Thyroid gland (tissue), 4 donors: ENCODE measurements around the gene HRH3.

Source experiments
- POLR2A ChIP-seq, 2 donors: fragments of 450-650 bp; IDR thresholded peaks; one replicate each; pipeline ENCODE4 v1.6.1; 2017; ENCODE audit warnings: antibody characterized with exemption in 2 of 2, mild to moderate bottlenecking in 2 of 2, moderate library complexity in 1 of 2
- TF ChIP-seq, protein P1 (sequence below), 6 experiments: fragments of 200-600 bp in 3 of 6; fragments of 450-650 bp in 3 of 6; sonication (generic) in 3 of 6; IDR thresholded peaks; one replicate each; pipeline ENCODE4 v1.5.1; 2016 to 2019; ENCODE audit warnings: antibody characterized with exemption in 6 of 6, mild to moderate bottlenecking in 2 of 6, inconsistent platforms in 1 of 6, moderate library complexity in 1 of 6

DNA sequence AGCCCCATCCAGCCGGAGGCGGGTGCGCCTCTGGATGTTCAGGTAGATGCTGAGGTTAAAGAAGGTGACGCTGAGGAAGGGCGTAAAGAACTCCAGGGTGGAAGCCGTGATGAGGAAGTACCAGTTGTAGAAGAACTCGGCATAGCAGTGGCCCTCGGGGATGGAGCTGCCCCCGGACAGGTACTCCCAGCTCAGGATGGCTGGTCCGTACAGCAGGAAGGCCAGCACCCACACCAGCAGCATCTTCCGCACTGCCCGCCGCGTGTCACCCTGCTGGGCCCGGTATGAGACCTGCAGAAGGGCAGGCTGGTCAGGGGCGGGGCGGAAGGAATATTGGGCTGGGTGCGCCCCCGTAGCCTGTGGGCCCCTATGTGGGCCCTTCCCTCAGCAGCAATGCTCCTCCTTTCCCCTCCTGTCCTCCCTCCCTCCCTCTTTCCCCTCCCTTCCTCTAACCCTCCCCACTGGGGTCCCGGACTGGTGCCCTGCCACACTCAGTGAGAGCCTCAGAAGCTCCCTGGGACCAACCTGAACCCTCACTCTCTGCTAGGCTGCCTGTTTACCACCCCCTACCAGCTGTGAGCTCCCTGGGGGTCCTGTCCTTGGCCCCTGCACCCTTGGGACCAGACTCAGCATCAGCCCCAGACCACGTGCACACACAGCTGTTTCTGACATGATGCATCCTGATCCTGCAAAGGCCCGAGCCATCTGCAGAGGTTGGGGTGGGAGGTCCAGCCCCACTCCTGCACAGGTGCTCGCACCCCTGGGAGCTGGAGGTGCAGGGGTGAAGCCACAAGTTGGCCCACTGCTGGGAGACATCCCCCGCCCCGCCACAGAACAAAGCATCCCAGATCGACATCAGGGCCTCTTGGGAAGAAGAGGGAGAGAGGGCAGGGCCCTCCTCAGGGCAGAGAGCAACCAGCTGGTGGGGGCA, 3.2 kb downstream of the HRH3 start:
- TF ChIP-seq, protein P1, sequence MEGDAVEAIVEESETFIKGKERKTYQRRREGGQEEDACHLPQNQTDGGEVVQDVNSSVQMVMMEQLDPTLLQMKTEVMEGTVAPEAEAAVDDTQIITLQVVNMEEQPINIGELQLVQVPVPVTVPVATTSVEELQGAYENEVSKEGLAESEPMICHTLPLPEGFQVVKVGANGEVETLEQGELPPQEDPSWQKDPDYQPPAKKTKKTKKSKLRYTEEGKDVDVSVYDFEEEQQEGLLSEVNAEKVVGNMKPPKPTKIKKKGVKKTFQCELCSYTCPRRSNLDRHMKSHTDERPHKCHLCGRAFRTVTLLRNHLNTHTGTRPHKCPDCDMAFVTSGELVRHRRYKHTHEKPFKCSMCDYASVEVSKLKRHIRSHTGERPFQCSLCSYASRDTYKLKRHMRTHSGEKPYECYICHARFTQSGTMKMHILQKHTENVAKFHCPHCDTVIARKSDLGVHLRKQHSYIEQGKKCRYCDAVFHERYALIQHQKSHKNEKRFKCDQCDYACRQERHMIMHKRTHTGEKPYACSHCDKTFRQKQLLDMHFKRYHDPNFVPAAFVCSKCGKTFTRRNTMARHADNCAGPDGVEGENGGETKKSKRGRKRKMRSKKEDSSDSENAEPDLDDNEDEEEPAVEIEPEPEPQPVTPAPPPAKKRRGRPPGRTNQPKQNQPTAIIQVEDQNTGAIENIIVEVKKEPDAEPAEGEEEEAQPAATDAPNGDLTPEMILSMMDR (IDR thresholded peaks at IDR 0.05): no peak
- no peak for TF ChIP-seq POLR2A (IDR thresholded peaks at IDR 0.05)
